SK-N-SH (cell line): Measurements from ENCODE around the gene HNRNPL. TPM values are rescaled to one million over a fixed set of nuclear protein-coding genes. Genes with fewer than 3 reads are reported as not detected.

ENCODE experiments used
- CTCF ChIA-PET: fragments of 300-600, 350-600 bp; formaldehyde crosslinking; extraction: SDS; loops from one replicate; lab custom pipeline; 2021; lab: Yijun Ruan, JAX
- POLR2A ChIA-PET: fragments of 350-600 bp; sonication (Branson Sonifier 250); formaldehyde crosslinking; extraction: SDS; loops from one replicate; lab custom pipeline; 2020; ENCODE audit warnings: antibody characterized with exemption, inconsistent platforms; lab: Yijun Ruan, JAX
- DNase-seq: peaks from one replicate; pipeline ENCODE4 v3.0.0; 2012
- H2AFZ ChIP-seq: fragments of 200-600 bp; sonication (generic); 2 replicates; pipeline ENCODE4 v1.8.1; 2016; ENCODE audit warnings: antibody characterized with exemption, mild to moderate bottlenecking, low read depth
- H3F3A ChIP-seq: fragments of 200-600 bp; sonication (generic); replicated peaks from 2 replicates; pipeline ENCODE3; 2016; ENCODE audit warnings: antibody characterized with exemption, mild to moderate bottlenecking; ENCODE audit not compliant: insufficient read depth
- H3K27ac ChIP-seq, 2 experiments: fragments of 200-500 bp in 1 of 2; fragments of 200-600 bp in 1 of 2; sonication (Bioruptor generic) in 1 of 2; sonication (generic), shearing (Covaris generic) in 1 of 2; 2 replicates each; pipeline versions ENCODE4 v1.5.1 to v1.6.1; 2014 to 2016; ENCODE audit warnings: low read depth in 2 of 2, inconsistent platforms in 1 of 2, low read length in 1 of 2, mild to moderate bottlenecking in 1 of 2, mixed read lengths in 1 of 2
- H3K27me3 ChIP-seq: fragments of 200-600 bp; sonication (generic), shearing (Covaris generic); 2 replicates; pipeline ENCODE4 v1.6.1; 2016; ENCODE audit warnings: mixed run types; ENCODE audit not compliant: insufficient read depth
- H3K36me3 ChIP-seq, 2 experiments: fragments of 200-500 bp in 1 of 2; fragments of 200-600 bp in 1 of 2; sonication (Bioruptor generic) in 1 of 2; sonication (generic) in 1 of 2; replicated peaks in 1 of 2; 2 replicates each; pipeline versions ENCODE3 to v1.5.1; 2014 to 2016; ENCODE audit warnings: low read length in 1 of 2, mild to moderate bottlenecking in 1 of 2; ENCODE audit not compliant: insufficient read depth in 2 of 2, control insufficient read depth in 1 of 2
- H3K4me1 ChIP-seq, 2 experiments: fragments of 200-500 bp in 1 of 2; fragments of 200-600 bp in 1 of 2; sonication (Bioruptor generic) in 1 of 2; sonication (generic), shearing (Covaris generic) in 1 of 2; 2 replicates each; pipeline versions ENCODE4 v1.5.1 to v1.6.1; 2014 to 2016; ENCODE audit warnings: low read depth in 1 of 2, low read length in 1 of 2, mixed run types in 1 of 2; ENCODE audit not compliant: insufficient read depth in 2 of 2, control insufficient read depth in 1 of 2
- H3K4me2 ChIP-seq: fragments of 200-600 bp; sonication (generic), shearing (Covaris generic); 2 replicates; pipeline ENCODE4 v1.6.1; 2017; ENCODE audit warnings: mixed run types
- H3K4me3 ChIP-seq, 2 experiments: fragments of 200-500 bp in 1 of 2; fragments of 200-600 bp in 1 of 2; sonication (Bioruptor generic) in 1 of 2; sonication (generic), shearing (Covaris generic) in 1 of 2; 2 replicates each; pipeline versions ENCODE4 v1.5.1 to v1.8.1; 2014 to 2016; ENCODE audit warnings: low read depth in 2 of 2, inconsistent platforms in 1 of 2, low read length in 1 of 2, mild to moderate bottlenecking in 1 of 2, mixed read lengths in 1 of 2, moderate library complexity in 1 of 2
- H3K79me2 ChIP-seq: fragments of 200-600 bp; sonication (generic); 2 replicates; pipeline ENCODE4 v1.8.1; 2017; ENCODE audit warnings: mild to moderate bottlenecking; ENCODE audit not compliant: insufficient read depth
- H3K9ac ChIP-seq: fragments of 200-600 bp; sonication (generic); 2 replicates; pipeline ENCODE4 v1.6.1; 2017; ENCODE audit warnings: mixed run types
- H3K9me2 ChIP-seq: fragments of 200-600 bp; sonication (generic); 2 replicates; pipeline ENCODE4 v1.6.1; 2017; ENCODE audit warnings: mixed run types
- H3K9me3 ChIP-seq: fragments of 200-600 bp; sonication (generic); 2 replicates; pipeline ENCODE4 v1.6.1; 2017; ENCODE audit warnings: mixed run types, mild to moderate bottlenecking, moderate library complexity
- H4K20me1 ChIP-seq: fragments of 200-600 bp; sonication (generic); 2 replicates; pipeline ENCODE4 v1.6.1; 2017; ENCODE audit warnings: mild to moderate bottlenecking, mixed run types; ENCODE audit not compliant: insufficient read depth
- ELF1 ChIP-seq: IDR thresholded peaks from 2 replicates; pipeline ENCODE4 v1.4.0; 2012
- WGBS: methylation state at CpG from one replicate; pipeline ENCODE4 v1.1.6; 2017; ENCODE audit warnings: low lambda C conversion rate; 5-methylcytosine and 5-hydroxymethylcytosine counted together
- polyA plus RNA-seq, 3 experiments: library from polyadenylated mRNA; depleted of rRNA; stranded (reverse); fragments of >200 nt; gene quantifications; 2 replicates each; pipeline ENCODE4 v1.2.3, GENCODE V29; 2012
- TF ChIP-seq, protein P1 (sequence below): IDR thresholded peaks from 2 replicates; pipeline ENCODE4 v1.6.1; 2012; ENCODE audit warnings: mild to moderate bottlenecking, low read depth, low read length, moderate library complexity
- TF ChIP-seq, protein P2 (sequence below): IDR thresholded peaks from 2 replicates; pipeline ENCODE4; 2012

The HNRNPL gene
- polyA plus RNA-seq, 1 of the 3 experiments (the other 2 are of a cell fraction) = 280 TPM

DNA sequence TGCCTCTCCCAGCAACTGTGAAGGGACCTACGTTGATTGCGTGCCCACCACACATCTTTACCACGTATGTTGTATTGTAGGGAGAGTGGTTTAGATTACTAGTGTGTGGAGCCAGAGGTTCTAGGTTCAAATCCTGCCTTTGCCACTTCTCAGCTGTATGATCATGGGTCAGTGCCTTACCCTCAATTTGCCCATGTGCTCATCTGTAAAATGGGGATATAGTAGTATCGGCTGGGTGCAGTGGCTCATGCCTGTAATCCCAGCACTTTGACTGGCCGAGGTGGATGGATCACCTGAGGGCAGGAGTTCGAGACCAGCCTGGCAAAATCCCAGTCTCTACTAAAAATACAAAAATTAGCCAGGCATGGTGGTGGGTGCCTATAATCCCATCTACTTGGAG lies 36.5 kb downstream of the HNRNPL start (continued):
- TF ChIP-seq, protein P1, sequence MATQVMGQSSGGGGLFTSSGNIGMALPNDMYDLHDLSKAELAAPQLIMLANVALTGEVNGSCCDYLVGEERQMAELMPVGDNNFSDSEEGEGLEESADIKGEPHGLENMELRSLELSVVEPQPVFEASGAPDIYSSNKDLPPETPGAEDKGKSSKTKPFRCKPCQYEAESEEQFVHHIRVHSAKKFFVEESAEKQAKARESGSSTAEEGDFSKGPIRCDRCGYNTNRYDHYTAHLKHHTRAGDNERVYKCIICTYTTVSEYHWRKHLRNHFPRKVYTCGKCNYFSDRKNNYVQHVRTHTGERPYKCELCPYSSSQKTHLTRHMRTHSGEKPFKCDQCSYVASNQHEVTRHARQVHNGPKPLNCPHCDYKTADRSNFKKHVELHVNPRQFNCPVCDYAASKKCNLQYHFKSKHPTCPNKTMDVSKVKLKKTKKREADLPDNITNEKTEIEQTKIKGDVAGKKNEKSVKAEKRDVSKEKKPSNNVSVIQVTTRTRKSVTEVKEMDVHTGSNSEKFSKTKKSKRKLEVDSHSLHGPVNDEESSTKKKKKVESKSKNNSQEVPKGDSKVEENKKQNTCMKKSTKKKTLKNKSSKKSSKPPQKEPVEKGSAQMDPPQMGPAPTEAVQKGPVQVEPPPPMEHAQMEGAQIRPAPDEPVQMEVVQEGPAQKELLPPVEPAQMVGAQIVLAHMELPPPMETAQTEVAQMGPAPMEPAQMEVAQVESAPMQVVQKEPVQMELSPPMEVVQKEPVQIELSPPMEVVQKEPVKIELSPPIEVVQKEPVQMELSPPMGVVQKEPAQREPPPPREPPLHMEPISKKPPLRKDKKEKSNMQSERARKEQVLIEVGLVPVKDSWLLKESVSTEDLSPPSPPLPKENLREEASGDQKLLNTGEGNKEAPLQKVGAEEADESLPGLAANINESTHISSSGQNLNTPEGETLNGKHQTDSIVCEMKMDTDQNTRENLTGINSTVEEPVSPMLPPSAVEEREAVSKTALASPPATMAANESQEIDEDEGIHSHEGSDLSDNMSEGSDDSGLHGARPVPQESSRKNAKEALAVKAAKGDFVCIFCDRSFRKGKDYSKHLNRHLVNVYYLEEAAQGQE = no peak

DNA sequence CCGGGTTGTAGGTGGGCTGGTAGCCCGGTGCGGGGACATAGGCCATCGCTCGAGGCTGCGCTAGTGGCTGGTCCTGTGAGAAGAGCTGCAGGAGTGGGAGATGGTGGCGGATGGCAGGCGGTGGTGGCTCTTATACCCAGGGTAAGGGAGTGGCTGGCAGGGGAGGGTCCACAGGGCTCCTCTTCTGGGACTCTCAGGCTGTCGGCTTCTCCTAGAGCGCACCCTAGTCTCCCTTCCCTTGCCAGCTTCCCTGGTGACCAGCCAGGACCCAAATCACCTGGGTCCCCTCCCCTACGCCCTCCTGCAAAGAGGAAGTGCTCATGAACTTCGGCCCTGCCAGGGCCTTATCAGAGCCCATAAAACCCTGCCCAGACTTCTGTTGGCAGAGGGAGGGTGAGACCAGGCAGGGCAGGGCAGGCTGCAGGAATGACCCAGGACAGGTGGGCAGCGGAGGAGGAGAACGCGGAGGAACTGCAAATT lies 36.9 kb downstream of the HNRNPL start, which contains the start of gene LGALS4:
Gene LGALS4 (minus strand): TSS at position 105 of the 480 bp plus-strand sequence. CDS start 59 bp downstream, at position 46.
- H3K27ac ChIP-seq = no peak within 1 kb of the TSS
- TF ChIP-seq, protein P2, sequence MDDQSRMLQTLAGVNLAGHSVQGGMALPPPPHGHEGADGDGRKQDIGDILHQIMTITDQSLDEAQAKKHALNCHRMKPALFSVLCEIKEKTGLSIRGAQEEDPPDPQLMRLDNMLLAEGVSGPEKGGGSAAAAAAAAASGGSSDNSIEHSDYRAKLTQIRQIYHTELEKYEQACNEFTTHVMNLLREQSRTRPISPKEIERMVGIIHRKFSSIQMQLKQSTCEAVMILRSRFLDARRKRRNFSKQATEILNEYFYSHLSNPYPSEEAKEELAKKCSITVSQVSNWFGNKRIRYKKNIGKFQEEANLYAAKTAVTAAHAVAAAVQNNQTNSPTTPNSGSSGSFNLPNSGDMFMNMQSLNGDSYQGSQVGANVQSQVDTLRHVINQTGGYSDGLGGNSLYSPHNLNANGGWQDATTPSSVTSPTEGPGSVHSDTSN = no peak
- no peaks in the 10 kb centered on the region for H4K20me1 ChIP-seq
- H3K9me3 ChIP-seq = no peaks in the 10 kb centered on the region
- H3K36me3 ChIP-seq = peaks cover 0 to 10% of the 10 kb centered on the region in 2 experiments
- H3K4me3 ChIP-seq = no peak within 1 kb of the TSS
- H3K4me1 ChIP-seq = no peaks in the 10 kb centered on the region
- H3K4me2 ChIP-seq = no peak within 1 kb of the TSS
- ChIA-PET POLR2A (no interaction called here), CTCF (no interaction called here)
- H2AFZ ChIP-seq = no peak within 1 kb of the TSS
- DNase-seq = peak; percentile 23
- no peak within 1 kb of the TSS for H3K9ac ChIP-seq
- no peaks in the 10 kb centered on the region for H3K79me2 ChIP-seq
- no peaks in the 10 kb centered on the region for H3K9me2 ChIP-seq
- WGBS = 83% methylated on average over 15 of the region's 15 CpGs
- H3F3A ChIP-seq = no peaks in the 10 kb centered on the region
- H3K27me3 ChIP-seq = no peaks in the 10 kb centered on the region

DNA sequence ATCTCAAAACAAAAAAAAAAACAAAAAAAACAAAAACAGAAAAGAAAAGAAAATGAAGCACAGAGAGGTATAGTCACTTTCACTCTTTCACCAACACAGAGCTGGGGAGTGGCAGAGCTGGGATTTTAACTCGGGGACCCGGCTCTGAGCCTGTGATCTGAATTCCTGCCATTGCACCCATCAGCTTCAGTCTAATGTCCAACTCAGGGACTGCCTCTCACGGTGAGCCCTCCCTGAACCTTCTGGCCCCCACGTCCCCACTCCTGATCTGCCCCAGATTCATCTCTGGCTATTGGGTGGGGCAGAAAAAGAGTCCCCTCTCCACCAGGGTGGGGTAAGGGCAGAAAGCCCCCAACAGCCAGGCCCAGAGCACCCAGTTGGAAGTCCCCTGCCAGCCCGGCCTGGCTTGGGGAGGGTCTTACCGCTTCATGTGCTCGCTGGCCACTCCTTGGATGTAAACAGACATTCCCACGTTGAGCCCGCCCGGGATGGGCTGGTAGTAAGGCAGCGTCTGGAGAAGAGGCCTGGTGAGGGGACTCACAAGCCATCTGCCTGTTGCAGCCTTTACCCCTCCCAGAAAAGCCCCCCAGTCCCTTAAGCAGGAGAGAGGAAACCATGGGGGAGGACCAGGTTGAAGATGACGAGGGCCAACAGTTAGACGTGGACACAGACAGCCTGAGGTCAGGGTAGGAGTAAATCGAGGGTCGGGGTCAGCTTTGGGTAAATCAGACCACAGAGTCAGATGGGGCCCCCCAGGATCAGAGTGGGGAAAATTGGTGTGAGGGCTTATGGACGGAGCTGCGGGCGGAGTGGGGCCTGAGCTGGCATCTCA lies 37.6 kb downstream of the HNRNPL start:
- Histone ChIP-seq H3K4me3 (no peak overlapping the region), H3K9me2 (no peaks in the 10 kb centered on the region), H3K4me1 (no peaks in the 10 kb centered on the region), H3K9me3 (no peaks in the 10 kb centered on the region), H3K79me2 (no peaks in the 10 kb centered on the region), H2AFZ (no peak overlapping the region), H3F3A (no peaks in the 10 kb centered on the region), H3K9ac (no peak overlapping the region), H3K27ac (no peak overlapping the region), H3K4me2 (no peak overlapping the region), H3K27me3 (no peaks in the 10 kb centered on the region), H4K20me1 (no peaks in the 10 kb centered on the region), H3K36me3 (peaks cover 0 to 7% of the 10 kb centered on the region in 2 experiments)
- CTCF ChIA-PET = no interaction called here
- WGBS = 89% methylated on average over 16 of the region's 18 CpGs
- TF ChIP-seq ELF1 = no peak
- DNase-seq = peak; percentile 23
- POLR2A ChIA-PET = no interaction called here
